ENCODE measurements around the gene S100A14.

- TF ChIP-seq, protein P1, sequence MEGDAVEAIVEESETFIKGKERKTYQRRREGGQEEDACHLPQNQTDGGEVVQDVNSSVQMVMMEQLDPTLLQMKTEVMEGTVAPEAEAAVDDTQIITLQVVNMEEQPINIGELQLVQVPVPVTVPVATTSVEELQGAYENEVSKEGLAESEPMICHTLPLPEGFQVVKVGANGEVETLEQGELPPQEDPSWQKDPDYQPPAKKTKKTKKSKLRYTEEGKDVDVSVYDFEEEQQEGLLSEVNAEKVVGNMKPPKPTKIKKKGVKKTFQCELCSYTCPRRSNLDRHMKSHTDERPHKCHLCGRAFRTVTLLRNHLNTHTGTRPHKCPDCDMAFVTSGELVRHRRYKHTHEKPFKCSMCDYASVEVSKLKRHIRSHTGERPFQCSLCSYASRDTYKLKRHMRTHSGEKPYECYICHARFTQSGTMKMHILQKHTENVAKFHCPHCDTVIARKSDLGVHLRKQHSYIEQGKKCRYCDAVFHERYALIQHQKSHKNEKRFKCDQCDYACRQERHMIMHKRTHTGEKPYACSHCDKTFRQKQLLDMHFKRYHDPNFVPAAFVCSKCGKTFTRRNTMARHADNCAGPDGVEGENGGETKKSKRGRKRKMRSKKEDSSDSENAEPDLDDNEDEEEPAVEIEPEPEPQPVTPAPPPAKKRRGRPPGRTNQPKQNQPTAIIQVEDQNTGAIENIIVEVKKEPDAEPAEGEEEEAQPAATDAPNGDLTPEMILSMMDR (IDR thresholded peaks at IDR 0.05): no peak
- TF ChIP-seq POLR2AphosphoS5 (IDR thresholded peaks at IDR 0.05; ENCODE audit: low read depth, low read length) (no peak), REST (IDR thresholded peaks at IDR 0.05; ENCODE audit: insufficient read depth in 1 of 2, low read depth in 2 of 2, low read length in 1 of 2) (no peak), TCF7L2 (IDR thresholded peaks at IDR 0.05; ENCODE audit: low read depth, low read length) (no peak)
Measured at GRCh38 chr1:153577138-153577537, 39.0 kb downstream of the S100A14 start.

Measured in Panc1 (cell line).